Suprapubic skin (tissue), 4 donors: ENCODE measurements around the gene PPIL4. TPM values are rescaled to one million over a fixed set of nuclear protein-coding genes. Genes with fewer than 3 reads are reported as not detected.

Source experiments
- DNase-seq, 2 donors: peaks; one replicate each; pipeline ENCODE4 v3.0.0-alpha.2; 2019; ENCODE audit warnings: low spot score in 2 of 2
- H3K27ac ChIP-seq: fragments of 200-600 bp; sonication (generic); one replicate; pipeline ENCODE4 v1.5.1; 2019
- H3K27me3 ChIP-seq: fragments of 200-600 bp; sonication (generic); one replicate; pipeline ENCODE4 v1.5.1; 2019
- H3K36me3 ChIP-seq: fragments of 200-600 bp; sonication (generic); one replicate; pipeline ENCODE4 v1.5.1; 2019
- H3K4me1 ChIP-seq: fragments of 200-600 bp; sonication (generic); one replicate; pipeline ENCODE4 v1.5.1; 2019
- H3K4me3 ChIP-seq: fragments of 200-600 bp; sonication (generic); one replicate; pipeline ENCODE4 v1.5.1; 2019; ENCODE audit warnings: mild to moderate bottlenecking
- H3K9me3 ChIP-seq: fragments of 200-600 bp; sonication (generic); one replicate; pipeline ENCODE4 v1.5.1; 2019
- CTCF ChIP-seq, 2 donors: fragments of 200-600 bp in 1 of 2; fragments of 450-650 bp in 1 of 2; sonication (generic) in 1 of 2; IDR thresholded peaks; one replicate each; pipeline ENCODE4 v1.5.1; 2016 to 2019; ENCODE audit warnings: antibody characterized with exemption in 2 of 2, mild to moderate bottlenecking in 1 of 2, moderate library complexity in 1 of 2
- EP300 ChIP-seq: sonication (generic); formaldehyde crosslinking; IDR thresholded peaks from one replicate; pipeline ENCODE4 v1.6.1; 2017; ENCODE audit warnings: antibody characterized with exemption
- POLR2A ChIP-seq, 2 donors: fragments of 450-650 bp; IDR thresholded peaks; one replicate each; pipeline ENCODE4 v1.6.1; 2017; ENCODE audit warnings: antibody characterized with exemption in 2 of 2, mild to moderate bottlenecking in 2 of 2, moderate library complexity in 2 of 2
- POLR2AphosphoS5 ChIP-seq, 3 donors: sonication (generic); formaldehyde crosslinking; IDR thresholded peaks; one replicate each; pipeline ENCODE4 v1.6.1; 2017; ENCODE audit warnings: antibody characterized with exemption in 3 of 3
- WGBS: methylation state at CpG from one replicate; pipeline ENCODE4 v1.1.5; 2018; 5-methylcytosine and 5-hydroxymethylcytosine counted together
- total RNA-seq, 4 donors: library from RNA; depleted of rRNA; stranded (reverse); fragments of >200 nt; gene quantifications; one replicate each; pipeline ENCODE4 v1.1.0, GENCODE V29; 2016

Gene PPIL4
- total RNA-seq, 4 donors from 2014 or later: 15.6 to 39.9 (median 19.0) TPM

- Histone ChIP-seq H3K4me1 (peaks cover 21% of the 10 kb centered on the region), H3K27me3 (no peaks in the 10 kb centered on the region), H3K36me3 (no peaks in the 10 kb centered on the region), H3K9me3 (no peaks in the 10 kb centered on the region), H3K27ac (no peak overlapping the region), H3K4me3 (no peak overlapping the region)
- no peak for DNase-seq
- 37% methylated on average over 21 of the region's 21 CpGs for WGBS
- TF ChIP-seq CTCF (IDR thresholded peaks at IDR 0.05): peak in 1 of 2 donors; percentile 7
- TF ChIP-seq EP300: no peak
Observed at GRCh38 chr6:149473080-149474052, 72.5 kb downstream of the PPIL4 start.

- no peak overlapping the region for H3K4me3 ChIP-seq
- 93% methylated on average over 5 of the region's 5 CpGs for WGBS
- peaks cover 21% of the 10 kb centered on the region for H3K4me1 ChIP-seq
- no peak for TF ChIP-seq POLR2A (IDR thresholded peaks at IDR 0.05)
- no peak for TF ChIP-seq CTCF (IDR thresholded peaks at IDR 0.05)
- TF ChIP-seq POLR2AphosphoS5 (IDR thresholded peaks at IDR 0.05): no peak
- TF ChIP-seq EP300: no peak
- DNase-seq: no peak
- no peaks in the 10 kb centered on the region for H3K9me3 ChIP-seq
- no peak overlapping the region for H3K27ac ChIP-seq
- no peaks in the 10 kb centered on the region for H3K36me3 ChIP-seq
- no peaks in the 10 kb centered on the region for H3K27me3 ChIP-seq
Observed at GRCh38 chr6:149472241-149472640, 73.6 kb downstream of the PPIL4 start.

GRCh38 chr6:149471801-149472200 is 74.0 kb downstream of the PPIL4 start:
- Histone ChIP-seq H3K9me3 (no peaks in the 10 kb centered on the region), H3K4me3 (no peak overlapping the region), H3K27me3 (no peaks in the 10 kb centered on the region), H3K36me3 (no peaks in the 10 kb centered on the region), H3K27ac (no peak overlapping the region), H3K4me1 (peaks cover 21% of the 10 kb centered on the region)
- no peak for DNase-seq
- TF ChIP-seq EP300: no peak
- no peak for TF ChIP-seq POLR2A (IDR thresholded peaks at IDR 0.05)
- no peak for TF ChIP-seq CTCF (IDR thresholded peaks at IDR 0.05)
- 79% methylated on average over 3 of the region's 3 CpGs for WGBS

- no peaks in the 10 kb centered on the region for H3K9me3 ChIP-seq
- H3K27me3 ChIP-seq: no peaks in the 10 kb centered on the region
- no peak overlapping the region for H3K27ac ChIP-seq
- H3K36me3 ChIP-seq: no peaks in the 10 kb centered on the region
- WGBS: 95% methylated on average over 2 of the region's 2 CpGs
- no peak for DNase-seq
- no peak overlapping the region for H3K4me3 ChIP-seq
- TF ChIP-seq POLR2AphosphoS5 (IDR thresholded peaks at IDR 0.05) (no peak), EP300 (no peak), CTCF (IDR thresholded peaks at IDR 0.05) (no peak), POLR2A (IDR thresholded peaks at IDR 0.05) (no peak)
- peaks cover 21% of the 10 kb centered on the region for H3K4me1 ChIP-seq
Observed at GRCh38 chr6:149470948-149471347, 74.9 kb downstream of the PPIL4 start.

- TF ChIP-seq CTCF (IDR thresholded peaks at IDR 0.05) (no peak), POLR2AphosphoS5 (IDR thresholded peaks at IDR 0.05) (no peak), POLR2A (IDR thresholded peaks at IDR 0.05) (no peak), EP300 (no peak)
- H3K36me3 ChIP-seq: no peaks in the 10 kb centered on the region
- H3K27ac ChIP-seq: no peak overlapping the region
- H3K9me3 ChIP-seq: no peaks in the 10 kb centered on the region
- peaks cover 6% of the 10 kb centered on the region for H3K27me3 ChIP-seq
- peaks cover 7% of the 10 kb centered on the region for H3K4me1 ChIP-seq
- 66% methylated on average over 2 of the region's 2 CpGs for WGBS
- DNase-seq: no peak
- H3K4me3 ChIP-seq: no peak overlapping the region
Observed at GRCh38 chr6:149468179-149468578, 77.7 kb downstream of the PPIL4 start.
